Hindlimb muscle (tissue), 1 donor: ENCODE measurements around the gene ST3GAL6. TPM values are rescaled to one million over a fixed set of nuclear protein-coding genes. Genes with fewer than 3 reads are reported as not detected.
"Not testable (repeated sequence)": the region's sequence is repeated elsewhere in the genome, so short reads cannot be mapped to it uniquely, and the experiment has no call there.

Experiments
- DNase-seq: peaks from one replicate; pipeline ENCODE4 v3.0.0-alpha.2; 2013
- polyA plus RNA-seq: library from polyadenylated mRNA; unstranded; fragments of 120-200 nt; gene quantifications from one replicate; pipeline ENCODE4 v1.2.1, GENCODE V29; 2013; ENCODE audit not compliant: insufficient read length

Gene ST3GAL6
- polyA plus RNA-seq, 1 donor, result 5.7 TPM

DNA sequence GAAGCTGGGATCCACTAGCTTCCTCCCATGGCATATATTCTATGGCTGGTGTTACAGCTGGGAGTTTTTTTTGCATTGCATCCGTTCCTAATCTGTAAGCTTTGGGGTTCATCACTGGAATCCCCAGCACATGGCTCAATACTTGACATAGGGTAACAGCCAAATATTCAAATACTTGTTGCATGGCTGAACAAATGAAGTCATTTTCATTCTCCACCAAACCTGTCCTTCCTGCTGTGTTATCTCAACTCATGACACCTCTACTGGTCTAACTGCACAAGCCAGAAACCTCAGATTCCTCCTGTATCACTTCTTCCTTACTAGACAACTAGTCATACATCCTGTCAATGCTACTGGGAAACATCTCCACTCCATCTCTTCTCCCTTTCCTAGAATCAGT lies 43.4 kb downstream of the ST3GAL6 start:
- DNase-seq, result no peak

DNA sequence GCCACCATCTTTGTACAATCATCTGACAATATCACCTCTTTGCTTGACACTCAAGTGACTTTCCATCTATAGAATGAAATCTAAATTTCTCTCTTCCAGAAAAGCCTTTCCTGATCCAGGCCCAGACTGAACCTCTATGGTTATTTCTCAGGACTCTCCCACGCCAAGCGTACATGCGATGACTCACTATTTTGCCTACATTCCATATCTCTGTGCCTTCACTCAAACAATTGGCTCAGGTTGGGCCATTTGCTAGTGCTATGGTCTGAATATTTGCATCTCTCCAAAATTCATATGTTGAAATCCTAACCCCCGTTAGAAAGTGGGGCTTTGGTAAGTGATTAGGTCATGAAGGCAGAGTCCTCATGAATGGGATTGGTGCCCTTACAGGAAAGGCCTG lies 43.9 kb downstream of the ST3GAL6 start:
- no peak for DNase-seq

DNA sequence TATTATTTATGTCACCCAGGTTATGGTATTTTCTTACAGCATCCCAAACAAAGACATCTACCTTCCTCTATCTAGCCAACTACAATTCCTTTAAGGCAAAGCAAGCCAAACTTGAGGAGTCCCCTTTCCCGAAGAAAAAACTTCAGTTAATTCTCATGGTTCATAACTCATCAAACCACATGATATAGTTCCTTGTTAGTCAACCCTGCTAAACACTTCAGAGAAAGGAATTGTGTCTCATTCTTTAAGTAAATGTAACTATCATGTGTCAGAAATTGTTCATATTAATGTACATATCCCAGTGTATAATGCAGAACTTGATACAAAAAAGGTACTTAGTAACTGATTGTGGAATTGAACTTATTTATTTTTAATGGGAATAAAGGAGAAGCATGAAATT lies 44.4 kb downstream of the ST3GAL6 start:
- DNase-seq, result no peak

- DNase-seq, result no peak
Observed at GRCh38 chr3:98808071-98808470, 44.9 kb downstream of the ST3GAL6 start.

DNA sequence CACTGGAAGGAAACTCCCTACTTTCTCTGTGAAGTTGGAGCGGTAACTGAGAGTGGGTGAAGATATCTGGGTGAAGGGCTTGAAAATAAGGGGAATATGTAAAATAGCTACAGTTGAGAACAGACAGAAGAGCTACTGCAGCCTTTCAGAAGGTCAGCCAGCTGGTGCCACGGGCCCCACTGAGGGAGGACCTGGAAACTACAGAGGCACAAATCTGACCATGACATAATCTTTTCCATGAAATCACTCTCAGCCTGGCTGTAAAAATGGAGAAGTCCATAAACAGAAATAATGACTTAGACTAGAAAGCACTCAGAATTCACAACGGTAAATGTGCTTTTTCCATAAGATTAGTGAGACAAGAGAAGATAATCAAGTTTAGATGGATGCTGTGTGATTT lies 46.4 kb downstream of the ST3GAL6 start:
- DNase-seq, result peak; percentile 36

GRCh38 chr3:98811048-98811447 lies 47.9 kb downstream of the ST3GAL6 start:
- DNase-seq, result no peak

GRCh38 chr3:98812851-98813374 lies 49.8 kb downstream of the ST3GAL6 start:
- no peak for DNase-seq

- DNase-seq, result no peak
Observed at GRCh38 chr3:98814817-98815420, 51.8 kb downstream of the ST3GAL6 start.

DNA sequence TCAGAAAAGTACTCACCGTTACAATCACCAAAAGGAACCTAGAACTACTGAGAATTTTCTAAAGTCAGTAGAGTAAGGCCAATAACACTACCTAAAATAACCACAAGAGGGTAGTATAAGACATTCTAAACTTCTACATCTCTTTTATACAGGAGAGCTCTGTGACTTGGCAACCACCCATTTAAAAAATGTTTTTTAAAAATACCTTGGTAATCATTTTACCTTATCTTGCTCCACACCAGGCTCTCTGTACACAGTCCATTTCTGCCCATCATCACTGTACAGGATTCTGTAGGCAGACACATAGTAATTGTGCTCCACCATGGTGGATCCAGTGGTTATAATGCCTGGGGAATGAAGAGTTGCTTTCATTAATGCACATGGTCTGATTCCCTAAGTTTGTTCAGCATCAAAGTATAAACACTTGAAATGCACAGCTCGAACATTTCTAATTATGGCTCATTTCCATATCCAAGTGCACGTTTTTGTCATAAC lies 54.5 kb downstream of the ST3GAL6 start:
- peak; percentile 52 for DNase-seq

DNA sequence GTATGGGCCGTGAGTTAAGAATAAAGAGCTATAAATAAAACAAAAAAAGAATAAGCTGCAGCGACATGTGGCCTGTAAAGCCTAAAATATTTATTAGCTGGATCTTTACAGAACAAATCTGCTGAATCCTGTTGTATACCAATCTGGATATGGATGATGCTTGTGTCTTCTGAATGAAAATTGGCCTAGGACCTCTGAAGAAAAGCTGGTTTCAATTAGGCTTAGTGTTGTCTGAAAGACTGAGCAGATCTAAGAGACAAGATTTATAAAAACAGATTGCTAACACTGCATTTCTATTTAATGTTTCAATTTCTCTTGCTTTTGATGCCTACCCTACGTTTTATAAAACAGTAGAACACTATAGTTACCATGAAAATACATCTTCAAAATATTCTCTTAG lies 57.9 kb downstream of the ST3GAL6 start:
- no peak for DNase-seq

- DNase-seq, result no peak
Observed at GRCh38 chr3:98823791-98824190, 60.7 kb downstream of the ST3GAL6 start.

GRCh38 chr3:98824256-98824655 lies 61.1 kb downstream of the ST3GAL6 start:
- DNase-seq, result no peak

- no peak for DNase-seq
Observed at GRCh38 chr3:98826126-98826525, 63.0 kb downstream of the ST3GAL6 start.

GRCh38 chr3:98827221-98827920 lies 64.2 kb downstream of the ST3GAL6 start:
- DNase-seq, result no peak

DNA sequence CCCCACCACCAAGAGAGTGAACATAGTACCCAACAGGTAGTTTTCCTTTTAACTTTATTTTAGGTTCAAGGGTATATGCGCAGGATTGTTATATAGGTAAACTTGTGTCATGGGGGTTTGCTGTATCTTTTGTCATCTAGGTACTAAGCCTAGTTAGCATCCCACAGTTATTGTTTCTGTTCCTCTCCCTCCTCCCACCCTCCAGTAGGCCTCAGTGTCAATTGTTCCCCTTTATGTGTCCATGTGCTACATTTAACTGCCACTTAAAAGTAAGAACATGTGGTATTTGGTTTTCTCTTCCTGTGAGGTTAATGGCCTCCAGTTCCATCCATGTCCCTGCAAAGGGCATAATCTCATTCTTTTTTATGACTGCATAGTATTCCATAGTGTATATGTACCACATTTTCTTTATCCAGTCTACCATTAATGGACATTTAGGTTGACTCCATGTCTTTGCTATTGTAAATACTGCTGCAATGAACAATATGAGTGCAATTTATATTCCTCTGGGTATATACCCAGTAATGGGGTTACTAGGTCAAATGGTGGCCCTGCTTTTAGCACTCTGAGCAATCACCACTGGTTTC lies 66.2 kb downstream of the ST3GAL6 start:
- no peak for DNase-seq

DNA sequence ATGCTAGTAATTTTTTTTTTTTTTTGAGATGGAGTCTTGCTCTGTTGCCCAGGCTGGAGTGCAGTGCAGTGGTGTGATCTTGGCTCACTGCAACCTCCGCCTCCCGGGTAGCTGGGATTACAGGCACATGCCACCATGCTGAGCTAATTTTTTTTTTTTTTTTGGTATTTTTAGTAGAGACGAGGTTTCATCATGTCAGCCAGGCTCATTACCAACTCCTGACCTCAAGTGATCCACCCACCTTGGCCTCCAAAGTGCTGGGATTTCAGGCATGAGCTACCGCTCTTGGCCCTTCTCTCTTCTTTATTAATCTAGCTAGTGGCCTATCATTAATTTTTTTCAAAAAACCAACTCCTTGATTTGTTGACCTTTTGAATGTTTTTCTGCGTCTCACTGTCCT lies 67.9 kb downstream of the ST3GAL6 start:
- DNase-seq, result not testable (repeated sequence)

GRCh38 chr3:98839846-98840245 lies 76.7 kb downstream of the ST3GAL6 start:
- no peak for DNase-seq

GRCh38 chr3:98843266-98843959 lies 80.3 kb downstream of the ST3GAL6 start:
- DNase-seq, result no peak

Other genes starting within 250 kb of the ST3GAL6 start
- gene CLDND1, start 240.4 kb upstream of the ST3GAL6 start, polyA plus RNA-seq, result 76.8 TPM
- not detected for gene GPR15, start 231.4 kb upstream of the ST3GAL6 start, polyA plus RNA-seq
- 13.7 TPM for gene CPOX, start 169.7 kb upstream of the ST3GAL6 start, polyA plus RNA-seq
- 26.3 TPM for gene DCBLD2, start 138.4 kb downstream of the ST3GAL6 start, polyA plus RNA-seq